H1 (cell line): Measurements from ENCODE around the gene ARHGEF10L. TPM values are rescaled to one million over a fixed set of nuclear protein-coding genes. Genes with fewer than 3 reads are reported as not detected.

ENCODE experiments used
- NANOG ChIP-seq: IDR thresholded peaks from 2 replicates; pipeline ENCODE4 v1.6.1; 2011; ENCODE audit warnings: low read length, low read depth, mild to moderate bottlenecking, inconsistent platforms; ENCODE audit not compliant: insufficient read depth, poor library complexity, severe bottlenecking
- PHF8 ChIP-seq: fragments of 200-600 bp; sonication (generic); conservative IDR thresholded peaks from 2 replicates; pipeline ENCODE4 v1.7.1; 2012; ENCODE audit warnings: low read depth, mild to moderate bottlenecking, inconsistent platforms, low read length, moderate library complexity
- RNF2 ChIP-seq: fragments of 200-900, 300-1000 bp; sonication (generic); IDR thresholded peaks from 2 replicates; pipeline ENCODE4 v1.7.1; 2016; ENCODE audit warnings: borderline replicate concordance, low read depth, mild to moderate bottlenecking, antibody characterized with exemption, low read length; ENCODE audit not compliant: poor library complexity, severe bottlenecking; ENCODE audit errors: missing control alignments
- RXRA ChIP-seq: IDR thresholded peaks from 2 replicates; pipeline ENCODE4 v1.6.1; 2011; ENCODE audit warnings: low read depth, mild to moderate bottlenecking, low read length, moderate library complexity; ENCODE audit not compliant: insufficient read depth
- SP2 ChIP-seq: IDR thresholded peaks from 2 replicates; pipeline ENCODE4 v1.6.1; 2012; ENCODE audit warnings: mild to moderate bottlenecking, low read length, inconsistent platforms
- ZNF274 ChIP-seq: IDR thresholded peaks from 2 replicates; pipeline ENCODE4 v1.7.0; 2012; ENCODE audit warnings: low read length, borderline replicate concordance; ENCODE audit errors: extremely low read depth
- polyA plus RNA-seq, 7 experiments: library from polyadenylated mRNA; depleted of rRNA in 3 of 7; stranded (reverse) in 5 of 7; unstranded in 2 of 7; fragments of >200 nt in 5 of 7; fragments of 200-250 nt in 2 of 7; gene quantifications; 1 replicate in 5 of 7; 2 replicates in 1 of 7; 4 replicates in 1 of 7; pipeline versions ENCODE4 v1.2.1 to v1.2.3, GENCODE V29; 2011 to 2013; ENCODE audit warnings: missing spikeins in 2 of 7, mixed read lengths in 2 of 7
- total RNA-seq: library from RNA; stranded (reverse); fragmentation: NEBNext Ultra II Directional; extraction: Animal tissue kit (Norgen Biotek cat#: 25700); gene quantifications from 2 replicates; pipeline ENCODE4 v1.2.1, GENCODE V29; 2021

ARHGEF10L gene
- total and polyA plus RNA-seq, 2 of the 8 experiments (the other 6 are each of a cell fraction or from before 2014, with no cell fraction given): 33.6 to 39.6 TPM

DNA sequence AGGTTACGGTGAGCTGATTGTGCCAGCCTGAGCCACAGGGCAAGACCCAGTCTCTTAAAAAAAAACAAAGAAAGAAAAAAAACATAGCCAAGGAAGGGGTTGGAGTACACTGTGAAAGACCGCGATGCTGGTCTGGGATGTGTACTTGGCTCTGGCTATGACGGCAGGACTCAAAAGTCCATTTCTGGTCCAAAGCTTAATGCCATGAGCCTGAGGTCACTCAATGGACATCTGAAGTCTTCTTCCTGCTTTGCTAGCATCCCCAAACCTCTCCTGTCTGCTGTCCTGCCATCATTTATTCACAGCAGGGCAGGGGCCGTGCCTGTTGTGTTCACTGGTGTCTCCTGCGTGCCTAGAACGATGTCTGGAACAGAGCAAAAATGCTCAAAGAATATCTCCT lies 1.5 kb upstream of the ARHGEF10L start (continued):
- TF ChIP-seq ZNF274: no peak
- no peak for TF ChIP-seq RXRA
- no peak for TF ChIP-seq RNF2
- no peak for TF ChIP-seq PHF8
- no peak for TF ChIP-seq SP2
- no peak for TF ChIP-seq NANOG
